MM.1S (cell line): ENCODE data around the gene COX4I1.
"Not testable (repeated sequence)": the region's sequence is repeated elsewhere in the genome, so short reads cannot be mapped to it uniquely, and the experiment has no call there.

Experiments
- DNase-seq: peaks from one replicate; pipeline ENCODE4 v3.0.0-alpha.2; 2015
- H2AFZ ChIP-seq: fragments of 300-600 bp; sonication (generic); 2 replicates; pipeline ENCODE4 v1.6.0; 2016; ENCODE audit warnings: antibody characterized with exemption, low read length
- H3F3A ChIP-seq: fragments of 300-600 bp; sonication (generic); 2 replicates; pipeline ENCODE4 v1.6.1; 2016; ENCODE audit warnings: mild to moderate bottlenecking, antibody characterized with exemption, low read length, moderate library complexity, mixed read lengths; ENCODE audit not compliant: insufficient read depth
- H3K27ac ChIP-seq: fragments of 300-600 bp; sonication (generic); 2 replicates; pipeline ENCODE4 v1.5.1; 2016; ENCODE audit warnings: mild to moderate bottlenecking, low read length
- H3K27me3 ChIP-seq: fragments of 300-600 bp; sonication (generic); replicated peaks from 2 replicates; pipeline ENCODE4 v1.6.0; 2016; ENCODE audit warnings: low read length; ENCODE audit not compliant: insufficient read depth
- H3K36me3 ChIP-seq: fragments of 300-600 bp; sonication (generic); replicated peaks from 2 replicates; pipeline ENCODE4 v1.6.1; 2016; ENCODE audit warnings: mild to moderate bottlenecking, low read length, mixed read lengths; ENCODE audit not compliant: insufficient read depth
- H3K4me1 ChIP-seq: fragments of 300-600 bp; sonication (generic); 2 replicates; pipeline ENCODE4 v1.6.1; 2016; ENCODE audit warnings: low read length, mixed read lengths
- H3K4me2 ChIP-seq: fragments of 300-600 bp; sonication (generic); 2 replicates; pipeline ENCODE4 v1.6.0; 2016; ENCODE audit warnings: low read depth, low read length
- H3K4me3 ChIP-seq: fragments of 300-600 bp; sonication (generic); 2 replicates; pipeline ENCODE4 v1.5.1; 2016; ENCODE audit warnings: low read length, mixed read lengths
- H3K79me2 ChIP-seq: fragments of 300-600 bp; sonication (generic); 2 replicates; pipeline ENCODE4 v1.6.1; 2016; ENCODE audit warnings: mixed run types, low read length, mixed read lengths
- H3K9ac ChIP-seq: fragments of 300-600 bp; sonication (generic); 2 replicates; pipeline ENCODE4 v1.6.1; 2016; ENCODE audit warnings: low read length, mixed read lengths
- H3K9me2 ChIP-seq: fragments of 300-600 bp; sonication (generic); replicated peaks from 2 replicates; pipeline ENCODE4 v1.6.1; 2016; ENCODE audit warnings: mild to moderate bottlenecking, low read length, mixed read lengths; ENCODE audit not compliant: insufficient read depth
- H3K9me3 ChIP-seq: fragments of 300-600 bp; sonication (generic); replicated peaks from 2 replicates; pipeline ENCODE4 v1.6.1; 2016; ENCODE audit warnings: mild to moderate bottlenecking, low read length, mixed read lengths; ENCODE audit not compliant: insufficient read depth
- H4K20me1 ChIP-seq: fragments of 300-600 bp; sonication (generic); 2 replicates; pipeline ENCODE4 v1.6.1; 2016; ENCODE audit warnings: mild to moderate bottlenecking, low read length, moderate library complexity, mixed read lengths; ENCODE audit not compliant: insufficient read depth
- EZH2 ChIP-seq: fragments of 300-600 bp; sonication (generic); optimal IDR thresholded peaks from 2 replicates; pipeline ENCODE3; 2017; ENCODE audit warnings: low read depth, mild to moderate bottlenecking, antibody characterized with exemption, low read length, mixed read lengths
- EZH2phosphoT487 ChIP-seq: fragments of 300-600 bp; sonication (generic); IDR thresholded peaks from 2 replicates; pipeline ENCODE4 v1.6.1; 2018; ENCODE audit warnings: antibody characterized with exemption, low read length
- TF ChIP-seq, protein P1 (sequence below): fragments of 300-600 bp; sonication (generic); IDR thresholded peaks from 2 replicates; pipeline ENCODE4 v1.5.1; 2016; ENCODE audit warnings: antibody characterized with exemption, low read length, mixed read lengths

COX4I1 gene

DNA sequence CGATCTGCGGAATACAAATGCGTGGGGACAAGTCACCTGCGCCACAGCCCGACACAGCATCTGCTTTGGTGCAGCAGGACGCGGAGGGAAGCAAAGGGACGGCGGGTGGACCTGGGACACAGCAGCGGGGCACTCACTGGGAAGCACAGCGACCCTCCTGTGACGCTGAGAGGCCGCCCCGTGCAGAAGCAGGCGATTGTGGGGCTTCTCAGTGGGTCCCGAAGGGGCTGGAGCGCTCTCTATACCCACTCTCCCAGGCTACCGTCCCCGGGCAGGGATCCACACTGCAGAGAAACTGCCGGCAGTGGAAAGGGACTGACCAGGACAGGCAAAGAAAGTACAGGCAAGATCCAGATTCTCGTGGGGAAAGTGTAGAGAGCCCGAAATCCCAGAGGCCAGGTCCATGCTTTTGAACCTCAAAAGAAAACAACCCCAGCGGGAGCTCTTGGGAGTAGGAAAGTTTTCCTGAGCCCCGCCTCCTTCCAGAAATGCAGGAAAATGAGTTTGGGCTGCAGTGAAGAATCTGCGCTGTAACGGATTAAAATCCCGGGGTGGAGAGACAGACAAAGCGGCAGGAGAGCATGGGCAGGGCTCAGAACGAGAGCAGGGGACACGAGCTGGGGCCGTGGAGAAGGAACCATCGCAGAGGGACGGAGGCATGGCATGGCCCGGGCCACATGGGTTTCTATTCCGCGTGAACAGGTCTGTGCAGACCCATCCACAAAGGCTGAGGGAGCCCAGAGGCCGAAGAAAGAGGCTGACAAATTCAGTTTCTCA, 12.7 kb downstream of the COX4I1 start:
- no peak overlapping the region for H3K4me2 ChIP-seq
- no peaks in the 10 kb centered on the region for H3F3A ChIP-seq
- no peaks in the 10 kb centered on the region for H4K20me1 ChIP-seq
- H3K36me3 ChIP-seq = no peaks in the 10 kb centered on the region
- no peaks in the 10 kb centered on the region for H3K9me3 ChIP-seq
- no peaks in the 10 kb centered on the region for H3K9me2 ChIP-seq
- TF ChIP-seq, protein P1, sequence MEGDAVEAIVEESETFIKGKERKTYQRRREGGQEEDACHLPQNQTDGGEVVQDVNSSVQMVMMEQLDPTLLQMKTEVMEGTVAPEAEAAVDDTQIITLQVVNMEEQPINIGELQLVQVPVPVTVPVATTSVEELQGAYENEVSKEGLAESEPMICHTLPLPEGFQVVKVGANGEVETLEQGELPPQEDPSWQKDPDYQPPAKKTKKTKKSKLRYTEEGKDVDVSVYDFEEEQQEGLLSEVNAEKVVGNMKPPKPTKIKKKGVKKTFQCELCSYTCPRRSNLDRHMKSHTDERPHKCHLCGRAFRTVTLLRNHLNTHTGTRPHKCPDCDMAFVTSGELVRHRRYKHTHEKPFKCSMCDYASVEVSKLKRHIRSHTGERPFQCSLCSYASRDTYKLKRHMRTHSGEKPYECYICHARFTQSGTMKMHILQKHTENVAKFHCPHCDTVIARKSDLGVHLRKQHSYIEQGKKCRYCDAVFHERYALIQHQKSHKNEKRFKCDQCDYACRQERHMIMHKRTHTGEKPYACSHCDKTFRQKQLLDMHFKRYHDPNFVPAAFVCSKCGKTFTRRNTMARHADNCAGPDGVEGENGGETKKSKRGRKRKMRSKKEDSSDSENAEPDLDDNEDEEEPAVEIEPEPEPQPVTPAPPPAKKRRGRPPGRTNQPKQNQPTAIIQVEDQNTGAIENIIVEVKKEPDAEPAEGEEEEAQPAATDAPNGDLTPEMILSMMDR = no peak
- TF ChIP-seq EZH2phosphoT487 (no peak), EZH2 (no peak)
- no peak for DNase-seq
- peaks cover 38% of the 10 kb centered on the region for H3K27me3 ChIP-seq
- H3K4me1 ChIP-seq = no peaks in the 10 kb centered on the region
- H2AFZ ChIP-seq = no peak overlapping the region
- no peak overlapping the region for H3K4me3 ChIP-seq
- no peaks in the 10 kb centered on the region for H3K79me2 ChIP-seq
- no peak overlapping the region for H3K27ac ChIP-seq
- no peak overlapping the region for H3K9ac ChIP-seq

DNA sequence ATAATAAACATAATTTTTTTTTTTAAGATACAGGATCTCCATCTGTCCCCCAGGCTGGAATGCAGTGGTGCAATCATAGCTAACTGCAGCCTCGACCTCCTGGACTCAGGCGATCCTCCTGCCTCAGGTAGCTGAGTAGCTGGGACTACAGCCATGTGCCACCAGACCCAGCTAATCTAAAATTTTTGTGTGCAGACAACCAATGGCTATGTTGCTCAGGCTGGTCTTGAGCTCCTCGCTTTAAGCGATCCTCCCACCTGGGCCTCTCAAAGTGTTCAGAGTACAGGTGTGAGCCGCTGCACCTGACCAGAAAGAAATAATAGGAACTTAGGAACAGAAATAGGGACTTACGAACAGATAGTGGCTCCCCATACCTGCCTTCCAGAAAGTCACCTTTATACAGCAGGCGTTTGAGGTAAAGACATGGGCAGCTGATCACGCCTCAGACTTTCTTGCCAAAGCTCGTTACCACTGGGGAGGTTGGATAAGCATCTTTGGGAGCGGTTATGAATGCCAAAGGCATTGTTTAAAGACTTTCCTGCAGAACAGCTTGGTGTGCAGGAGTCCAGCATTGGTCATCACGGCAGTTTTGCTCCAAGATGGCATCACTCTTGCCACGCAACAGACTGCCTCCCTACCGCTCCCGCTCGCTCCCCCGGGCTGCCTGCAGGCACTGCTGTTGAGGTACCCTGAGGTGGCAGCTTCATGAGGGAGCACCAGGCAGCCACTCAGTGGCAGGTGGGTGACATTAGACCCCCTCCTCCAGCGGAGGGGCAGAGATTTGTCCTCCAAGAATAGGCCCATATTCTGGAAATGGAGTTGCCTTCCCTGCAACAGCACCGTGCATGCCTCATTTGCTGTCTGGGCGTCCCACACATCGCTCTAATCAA, 13.6 kb downstream of the COX4I1 start:
- peaks cover 38% of the 10 kb centered on the region for H3K27me3 ChIP-seq
- H3K79me2 ChIP-seq = no peaks in the 10 kb centered on the region
- no peaks in the 10 kb centered on the region for H3K4me1 ChIP-seq
- no peak overlapping the region for H3K4me3 ChIP-seq
- TF ChIP-seq EZH2phosphoT487 (no peak), EZH2 (no peak)
- TF ChIP-seq, protein P1 = no peak
- H3K9ac ChIP-seq = no peak overlapping the region
- no peak overlapping the region for H3K27ac ChIP-seq
- no peaks in the 10 kb centered on the region for H4K20me1 ChIP-seq
- no peaks in the 10 kb centered on the region for H3K9me2 ChIP-seq
- H3K9me3 ChIP-seq = no peaks in the 10 kb centered on the region
- H2AFZ ChIP-seq = no peak overlapping the region
- H3F3A ChIP-seq = no peaks in the 10 kb centered on the region
- no peak for DNase-seq
- no peaks in the 10 kb centered on the region for H3K36me3 ChIP-seq
- H3K4me2 ChIP-seq = no peak overlapping the region

DNA sequence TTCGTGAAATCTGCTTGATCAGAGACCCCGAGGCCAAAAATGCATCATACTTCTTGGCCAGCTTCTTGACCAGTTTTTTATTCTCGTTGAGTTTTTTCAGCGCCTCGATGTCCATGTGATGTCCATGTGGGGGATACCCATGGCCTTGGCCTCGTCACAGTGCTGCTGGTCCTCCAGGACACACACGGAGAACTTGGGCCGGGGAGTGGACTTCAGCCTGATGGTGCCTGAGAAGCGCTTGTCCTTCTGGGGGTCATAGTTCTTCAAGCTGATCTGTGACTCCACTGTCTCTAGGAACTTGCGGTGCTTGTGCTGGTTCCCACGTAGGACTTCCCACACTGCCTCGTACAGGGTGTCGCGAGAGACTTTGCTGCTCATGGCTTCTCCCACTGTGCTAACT, 16.7 kb downstream of the COX4I1 start:
- Histone ChIP-seq H3F3A (no peaks in the 10 kb centered on the region), H3K9ac (no peak overlapping the region), H3K36me3 (no peaks in the 10 kb centered on the region), H3K4me3 (no peak overlapping the region), H3K27ac (no peak overlapping the region), H2AFZ (no peak overlapping the region), H3K4me2 (no peak overlapping the region), H3K9me3 (no peaks in the 10 kb centered on the region), H3K9me2 (no peaks in the 10 kb centered on the region), H3K4me1 (no peaks in the 10 kb centered on the region), H3K79me2 (no peaks in the 10 kb centered on the region), H4K20me1 (no peaks in the 10 kb centered on the region), H3K27me3 (peaks cover 45% of the 10 kb centered on the region)
- no peak for DNase-seq
- TF ChIP-seq, protein P1 = no peak
- TF ChIP-seq EZH2phosphoT487 = no peak
- TF ChIP-seq EZH2 = no peak

DNA sequence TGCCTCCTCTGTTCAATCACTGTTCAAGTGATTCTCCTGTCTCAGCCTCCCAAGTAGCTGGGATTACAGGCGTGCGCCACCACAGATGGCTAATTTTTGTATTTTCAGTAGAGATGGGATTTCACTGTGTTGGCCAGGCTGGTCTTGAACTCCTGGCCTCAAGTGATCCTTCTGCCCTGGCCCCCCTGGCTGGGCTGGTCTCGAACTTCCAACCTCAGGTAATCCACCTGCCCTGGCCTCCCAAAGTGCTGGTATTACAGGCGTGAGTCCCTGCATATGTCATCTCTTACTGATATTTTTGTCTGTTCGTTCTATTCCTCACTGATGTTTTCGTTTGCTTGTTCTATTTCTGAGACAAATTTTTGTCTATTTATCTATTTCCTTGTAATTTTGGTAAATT, 17.7 kb downstream of the COX4I1 start:
- not testable (repeated sequence) for H2AFZ ChIP-seq, H3K4me3 ChIP-seq, H3K27ac ChIP-seq, H3K79me2 ChIP-seq, H3K4me1 ChIP-seq, H3K9ac ChIP-seq, DNase-seq, H3K9me3 ChIP-seq, H3K9me2 ChIP-seq, H4K20me1 ChIP-seq, H3K36me3 ChIP-seq, H3F3A ChIP-seq, H3K4me2 ChIP-seq
- H3K27me3 ChIP-seq = peaks cover 37% of the 10 kb centered on the region; the same call in 1 of the 2 replicates
